ENCODE results near the gene OTX2.

Gene OTX2

GRCh38 chr14:56857216-56857615 lies 46.9 kb upstream of the OTX2 start:
- POLR2A ChIA-PET: interaction anchor here (0.6 kb wide), 1 partner anchor 38 kb away, joined by 5 read pairs; no protein-coding TSS in a partner anchor
- H3K4me1 ChIP-seq (ENCODE audit: control insufficient read depth, insufficient read depth, low read length): peaks cover 11% of the 10 kb centered on the region; the same call in 1 of the 2 replicates
- H3K36me3 ChIP-seq (ENCODE audit: control insufficient read depth in 2 of 2, insufficient read depth in 1 of 2, low read length in 2 of 2): no peaks in the 10 kb centered on the region
- TF ChIP-seq KLF16 (tag by site-specific recombination; IDR thresholded peaks at IDR 0.05): no peak
- CTCF ChIA-PET: no interaction called here
- H3K27ac ChIP-seq (ENCODE audit: extremely low read depth, low read depth, low read length): no peak overlapping the region
- H3K9me3 ChIP-seq (ENCODE audit: control insufficient read depth, insufficient read depth, low read depth, low read length): no peaks in the 10 kb centered on the region
- no peak overlapping the region for H3K4me3 ChIP-seq (ENCODE audit: low read depth, low read length)

DNA sequence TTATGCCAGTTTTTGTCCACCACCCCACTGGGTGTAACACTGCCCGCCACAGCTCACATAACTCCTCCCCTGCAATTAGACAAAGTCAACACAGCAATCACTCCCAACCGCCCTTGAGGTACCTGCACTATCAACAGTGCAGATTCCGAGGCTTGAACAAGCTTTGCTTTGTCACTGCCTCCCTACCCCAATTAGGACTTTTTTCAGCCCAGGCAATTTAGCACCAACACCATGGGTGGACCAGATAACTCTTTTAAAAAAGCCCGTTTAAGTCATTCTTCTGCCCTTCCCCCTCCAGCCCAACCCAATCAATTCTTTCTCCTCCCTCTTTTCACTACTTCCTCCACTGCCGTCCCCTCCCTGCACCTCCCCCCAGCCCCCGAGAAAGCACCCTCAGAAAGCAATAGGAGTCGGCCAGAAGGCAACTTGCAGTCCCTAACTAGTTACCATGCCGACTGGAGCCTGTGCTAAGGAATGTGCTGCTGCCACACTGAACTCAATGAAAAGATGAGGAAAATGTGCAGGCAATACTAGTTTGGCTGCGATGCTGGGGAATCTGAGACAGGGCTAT lies 45.7 kb upstream of the OTX2 start:
- CTCF ChIA-PET: interaction anchor here (0.6 to 0.9 kb wide), 2 partner anchors 461 to 1766 kb away, joined by 3 read pairs; no protein-coding TSS in a partner anchor
- H3K4me3 ChIP-seq (ENCODE audit: low read depth, low read length): peak overlapping the region; percentile 38
- POLR2A ChIA-PET: no interaction called here
- peaks cover 11% of the 10 kb centered on the region; the same call in 1 of the 2 replicates for H3K4me1 ChIP-seq (ENCODE audit: control insufficient read depth, insufficient read depth, low read length)
- no peaks in the 10 kb centered on the region for H3K9me3 ChIP-seq (ENCODE audit: control insufficient read depth, insufficient read depth, low read depth, low read length)
- H3K36me3 ChIP-seq (ENCODE audit: control insufficient read depth in 2 of 2, insufficient read depth in 1 of 2, low read length in 2 of 2): no peaks in the 10 kb centered on the region
- peak overlapping the region; percentile 22; the same call in 1 of the 2 replicates for H3K27ac ChIP-seq (ENCODE audit: extremely low read depth, low read depth, low read length)
- TF ChIP-seq SCRT2 (tag by site-specific recombination; IDR thresholded peaks at IDR 0.05) (0 out of 2 replicates have a peak, but pooled peaks have one; percentile 15), ZNF311 (tag by site-specific recombination; IDR thresholded peaks at IDR 0.05; ENCODE audit: borderline replicate concordance) (no peak), KLF1 (tag by site-specific recombination; IDR thresholded peaks at IDR 0.05) (peak; percentile 76), SP3 (tag by site-specific recombination; IDR thresholded peaks at IDR 0.05) (peak; percentile 38), ZBTB48 (tag by site-specific recombination; IDR thresholded peaks at IDR 0.05) (peak; percentile 57; the same call in 1 of the 2 replicates), ZNF2 (tag by site-specific recombination; IDR thresholded peaks at IDR 0.05) (0 out of 2 replicates have a peak, but pooled peaks have one; percentile 37), REPIN1 (tag by site-specific recombination; IDR thresholded peaks at IDR 0.05; ENCODE audit: low read depth) (no peak), SP7 (tag by site-specific recombination; IDR thresholded peaks at IDR 0.05) (peak; percentile 50; the same call in 1 of the 2 replicates), WT1 (tag by site-specific recombination; IDR thresholded peaks at IDR 0.05) (peak; percentile 93), ZEB2 (tag by site-specific recombination; IDR thresholded peaks at IDR 0.05) (peak; percentile 31; the same call in 1 of the 2 replicates), ZNF341 (tag by site-specific recombination; IDR thresholded peaks at IDR 0.05; ENCODE audit: low read depth) (peak; percentile 79), ZBTB20 (tag by site-specific recombination; IDR thresholded peaks at IDR 0.05) (peak; percentile 51), ZNF266 (tag by site-specific recombination; IDR thresholded peaks at IDR 0.05; ENCODE audit: low read depth) (no peak), PATZ1 (tag by site-specific recombination; IDR thresholded peaks at IDR 0.05) (0 out of 2 replicates have a peak, but pooled peaks have one; percentile 31), FEZF1 (tag by site-specific recombination; IDR thresholded peaks at IDR 0.05) (peak; percentile 18; the same call in 1 of the 2 replicates), PRDM10 (tag by site-specific recombination; IDR thresholded peaks at IDR 0.05) (peak; percentile 61), INSM2 (tag by site-specific recombination; IDR thresholded peaks at IDR 0.05) (peak; percentile 31; the same call in 1 of the 2 replicates), ZNF398 (tag by site-specific recombination; IDR thresholded peaks at IDR 0.05) (peak; percentile 83), ZNF623 (tag by site-specific recombination; IDR thresholded peaks at IDR 0.05) (no peak), ZNF692 (tag by site-specific recombination; IDR thresholded peaks at IDR 0.05) (0 out of 2 replicates have a peak, but pooled peaks have one; percentile 35), ZBTB6 (tag by site-specific recombination; IDR thresholded peaks at IDR 0.05) (no peak)

Data from HEK293 (cell line).